HCT116 (cell line): ENCODE results near the gene TNKS1BP1. TPM values are rescaled to one million over a fixed set of nuclear protein-coding genes. Genes with fewer than 3 reads are reported as not detected.
"Not testable (repeated sequence)": the region's sequence is repeated elsewhere in the genome, so short reads cannot be mapped to it uniquely, and the experiment has no call there.

ENCODE experiments used
- ATAC-seq: fragments of 200-7000 bp; cut with Tn5 transposase; 2 replicates; pipeline ENCODE4 v1.9.1; 2020; ENCODE audit warnings: mild to moderate bottlenecking, moderate library complexity
- BruUV-seq: library from RNA; stranded (reverse); fragments of 400-500 nt; replicated peaks from 2 replicates; lab custom pipeline; 2021; lab: Mats Ljungman, UMichigan
- CTCF ChIA-PET: fragments of 300-600 bp; sonication (Branson Sonifier 250); formaldehyde crosslinking; loops from one replicate; lab custom pipeline; 2021; ENCODE audit warnings: antibody characterized with exemption; lab: Charles Lee
- POLR2A ChIA-PET: fragments of 300-600, 350-600 bp; sonication (Branson Sonifier 250); formaldehyde crosslinking; loops from one replicate; lab custom pipeline; 2021; ENCODE audit warnings: antibody characterized with exemption; lab: Charles Lee
- RAD21 ChIA-PET, 2 experiments: fragments of 300-600 bp; sonication (Branson Sonifier 250); formaldehyde crosslinking; loops; one replicate each; lab custom pipeline; 2023; ENCODE audit warnings: low total read pairs in 2 of 2; ENCODE audit not compliant: uncharacterized antibody in 2 of 2, unreplicated experiment in 2 of 2, low non-redundant PET in 1 of 2; lab: Charles Lee
- DNase-seq: peaks from one replicate; pipeline ENCODE4 v3.0.0-alpha.2; 2010; ENCODE audit warnings: low read depth, low spot score
- H2AFZ ChIP-seq: fragments of 200-600 bp; shearing (Covaris generic), sonication (generic); 2 replicates; pipeline ENCODE4 v1.6.1; 2017; ENCODE audit warnings: low read depth, mixed run types, mixed read lengths, antibody characterized with exemption, low read length; ENCODE audit not compliant: poor library complexity, severe bottlenecking
- H3K27ac ChIP-seq: 2 replicates; pipeline ENCODE4 v1.5.1; 2012; ENCODE audit warnings: low read depth, low read length
- H3K27me3 ChIP-seq: fragments of 200-600 bp; sonication (generic); 2 replicates; pipeline ENCODE4 v1.6.1; 2016; ENCODE audit warnings: mixed run types, low read length, mixed read lengths; ENCODE audit not compliant: insufficient read depth
- H3K36me3 ChIP-seq, 2 experiments: fragments of 200-500 bp in 1 of 2; fragments of 200-600 bp in 1 of 2; sonication (Bioruptor generic) in 1 of 2; sonication (generic) in 1 of 2; 2 replicates each; pipeline versions ENCODE4 v1.5.1 to v1.6.1; 2014 to 2016; ENCODE audit warnings: low read length in 2 of 2, inconsistent platforms in 1 of 2, mixed read lengths in 1 of 2, mixed run types in 1 of 2; ENCODE audit not compliant: insufficient read depth in 2 of 2, control insufficient read depth in 1 of 2
- H3K4me1 ChIP-seq, 2 experiments: fragments of 200-600 bp in 1 of 2; sonication (generic) in 1 of 2; 2 replicates each; pipeline versions ENCODE4 v1.5.1 to v1.6.1; 2012 to 2017; ENCODE audit warnings: low read length in 2 of 2, inconsistent platforms in 1 of 2, mild to moderate bottlenecking in 1 of 2, mixed read lengths in 1 of 2, mixed run types in 1 of 2, moderate library complexity in 1 of 2; ENCODE audit not compliant: insufficient read depth in 2 of 2, control insufficient read depth in 1 of 2
- H3K4me2 ChIP-seq: fragments of 200-600 bp; sonication (generic); 2 replicates; pipeline ENCODE4 v1.6.1; 2017; ENCODE audit warnings: mixed run types, low read length, mixed read lengths
- H3K4me3 ChIP-seq, 2 experiments: fragments of 200-600 bp in 1 of 2; sonication (generic) in 1 of 2; replicated peaks in 1 of 2; 2 replicates each; pipeline ENCODE4 v1.5.1; 2011 to 2016; ENCODE audit warnings: low read length in 2 of 2, control low read depth in 1 of 2, low read depth in 1 of 2, mild to moderate bottlenecking in 1 of 2, mixed read lengths in 1 of 2, mixed run types in 1 of 2
- H3K79me2 ChIP-seq: fragments of 200-600 bp; sonication (generic); 2 replicates; pipeline ENCODE4 v1.6.1; 2017; ENCODE audit warnings: mild to moderate bottlenecking, mixed run types, low read length, moderate library complexity, mixed read lengths; ENCODE audit not compliant: insufficient read depth
- H3K9ac ChIP-seq: fragments of 200-600 bp; sonication (generic); 2 replicates; pipeline ENCODE4 v1.6.1; 2016; ENCODE audit warnings: low read length, mixed read lengths
- H3K9me2 ChIP-seq: fragments of 200-600 bp; sonication (generic), shearing (Covaris generic); 2 replicates; pipeline ENCODE4 v1.6.1; 2017; ENCODE audit warnings: mixed run types, mild to moderate bottlenecking, moderate library complexity; ENCODE audit not compliant: insufficient read depth
- H3K9me3 ChIP-seq, 2 experiments: fragments of 200-500 bp in 1 of 2; fragments of 200-600 bp in 1 of 2; sonication (Bioruptor generic) in 1 of 2; sonication (generic) in 1 of 2; 2 replicates each; pipeline ENCODE4 v1.6.1; 2014 to 2017; ENCODE audit warnings: low read length in 2 of 2, mixed read lengths in 2 of 2, inconsistent platforms in 1 of 2, low read depth in 1 of 2, mild to moderate bottlenecking in 1 of 2, mixed run types in 1 of 2, moderate library complexity in 1 of 2; ENCODE audit not compliant: control insufficient read depth in 1 of 2, insufficient read depth in 1 of 2
- H4K20me1 ChIP-seq: fragments of 200-600 bp; sonication (generic), shearing (Covaris generic); 2 replicates; pipeline ENCODE4 v1.6.1; 2017; ENCODE audit warnings: mixed run types, mild to moderate bottlenecking, moderate library complexity; ENCODE audit not compliant: insufficient read depth
- ELF1 ChIP-seq: IDR thresholded peaks from 2 replicates; pipeline ENCODE4 v1.6.1; 2012; ENCODE audit warnings: low read depth, borderline replicate concordance
- EZH2 ChIP-seq: fragments of 200-600 bp; sonication (generic); IDR thresholded peaks from 2 replicates; pipeline ENCODE4 v1.6.1; 2017; ENCODE audit warnings: antibody characterized with exemption, mixed run types
- FOSL1 ChIP-seq: IDR thresholded peaks from 2 replicates; pipeline ENCODE4 v1.6.1; 2012; ENCODE audit warnings: low read depth
- POLR2AphosphoS5 ChIP-seq: IDR thresholded peaks from 2 replicates; pipeline ENCODE4 v1.6.1; 2011; ENCODE audit warnings: mild to moderate bottlenecking, low read depth, low read length, moderate library complexity
- REST ChIP-seq: IDR thresholded peaks from 2 replicates; pipeline ENCODE4 v1.6.1; 2012; ENCODE audit warnings: low read depth
- ZBTB33 ChIP-seq: IDR thresholded peaks from 2 replicates; pipeline ENCODE4 v1.6.1; 2011; ENCODE audit warnings: mild to moderate bottlenecking, low read length, moderate library complexity; ENCODE audit not compliant: insufficient replicate concordance; ENCODE audit errors: extremely low read depth
- ZFX ChIP-seq: fragments of 450-650 bp; IDR thresholded peaks from 2 replicates; pipeline ENCODE4 v1.6.1; 2017
- intact Hi-C: fragments of 100-400 bp; cut with micrococcal nuclease; formaldehyde crosslinking; loops from 2 replicates; pipeline ENCODE4 v1.10.0; 2022
- total RNA-seq: library from RNA; stranded (reverse); gene quantifications from one replicate; pipeline ENCODE4 v1.2.1, GENCODE V29; 2021; ENCODE audit not compliant: unreplicated experiment

Gene TNKS1BP1
- total RNA-seq, 1 experiment from 2014 or later, result 77.6 TPM

- H3K27ac ChIP-seq, result no peak overlapping the region
- RAD21 ChIA-PET, result no interaction called here
- ATAC-seq, result no peak
- H3K79me2 ChIP-seq, result no peaks in the 10 kb centered on the region
- H3K27me3 ChIP-seq, result no peaks in the 10 kb centered on the region
- no peaks in the 10 kb centered on the region for H3K9me2 ChIP-seq
- DNase-seq, result no peak
- no peak overlapping the region for H3K4me3 ChIP-seq
- H3K4me2 ChIP-seq, result no peak overlapping the region
- no peak for TF ChIP-seq REST
- TF ChIP-seq ZBTB33, result no peak
- TF ChIP-seq FOSL1, result no peak
- no peak for TF ChIP-seq ZFX
- no peak for TF ChIP-seq POLR2AphosphoS5
- no peak for TF ChIP-seq ELF1
- TF ChIP-seq EZH2, result no peak
- TF ChIP-seq, all 23 proteins: peak for 0
- Histone ChIP-seq H2AFZ (no peak overlapping the region), H4K20me1 (no peaks in the 10 kb centered on the region), H3K9me3 (no peaks in the 10 kb centered on the region), H3K9ac (no peak overlapping the region), H3K4me1 (peaks cover 4% of the 10 kb centered on the region in 2 experiments), H3K36me3 (no peaks in the 10 kb centered on the region)
- ChIA-PET POLR2A (no interaction called here), CTCF (no interaction called here)
- BruUV-seq, result no TSS peak
- intact Hi-C loops, result no loop called here
Observed at GRCh38 chr11:57283231-57283990, 41.3 kb downstream of the TNKS1BP1 start.

GRCh38 chr11:57281546-57281945 lies 43.2 kb downstream of the TNKS1BP1 start:
- DNase-seq, H3K9me3 ChIP-seq, H3K27me3 ChIP-seq, CTCF ChIA-PET, H2AFZ ChIP-seq, H3K36me3 ChIP-seq, H3K9ac ChIP-seq, H4K20me1 ChIP-seq, H3K9me2 ChIP-seq, H3K79me2 ChIP-seq, RAD21 ChIA-PET, ATAC-seq, intact Hi-C loops, H3K4me3 ChIP-seq, BruUV-seq, POLR2A ChIA-PET, H3K27ac ChIP-seq, H3K4me2 ChIP-seq: not testable (repeated sequence)
- H3K4me1 ChIP-seq, result peaks cover 9 to 15% of the 10 kb centered on the region in 2 experiments
